Lower lobe of right lung (tissue), 2 donors: ENCODE results near the gene YAF2. TPM values are rescaled to one million over a fixed set of nuclear protein-coding genes. Genes with fewer than 3 reads are reported as not detected.
"Not testable (repeated sequence)": the region's sequence is repeated elsewhere in the genome, so short reads cannot be mapped to it uniquely, and the experiment has no call there.

Experiments used
- ATAC-seq, 2 donors: fragments of 200-7000 bp; cut with Tn5 transposase; one replicate each; pipeline ENCODE4 v1.9.1; 2020 to 2022; ENCODE audit warnings: mild to moderate bottlenecking in 2 of 2, moderate library complexity in 2 of 2
- DNase-seq: peaks from one replicate; pipeline ENCODE4 v3.0.0-alpha.2; 2020
- H3K27ac ChIP-seq: fragments of 200-600 bp; one replicate; pipeline ENCODE4 v1.8.0; 2022
- H3K27me3 ChIP-seq: fragments of 200-600 bp; one replicate; pipeline ENCODE4 v1.8.0; 2022; ENCODE audit warnings: low read depth
- H3K36me3 ChIP-seq: fragments of 200-600 bp; one replicate; pipeline ENCODE4 v1.8.0; 2022; ENCODE audit warnings: mild to moderate bottlenecking
- H3K4me1 ChIP-seq: fragments of 200-600 bp; one replicate; pipeline ENCODE4 v1.8.0; 2022
- H3K4me3 ChIP-seq: fragments of 200-600 bp; one replicate; pipeline ENCODE4 v1.8.0; 2022; ENCODE audit warnings: mild to moderate bottlenecking
- H3K9me3 ChIP-seq: fragments of 200-600 bp; one replicate; pipeline ENCODE4 v1.8.0; 2022
- intact Hi-C: fragments of 100-400 bp; cut with DNase I; formaldehyde crosslinking; loops from one replicate; pipeline ENCODE4 v1.11.0; 2022
- total RNA-seq: library from RNA; stranded (reverse); fragmentation: NEBNext Ultra II Directional; extraction: Animal tissue kit (Norgen Biotek cat#: 25700); gene quantifications from one replicate; pipeline ENCODE4 v1.2.1, GENCODE V29; 2021
- TF ChIP-seq, protein P1 (sequence below): fragments of 200-600 bp; IDR thresholded peaks from one replicate; pipeline ENCODE4 v1.8.0; 2022; ENCODE audit warnings: antibody characterized with exemption, mild to moderate bottlenecking
- donor health status: DM: no; HTN: yes; CAD: no; lungs with severe emphysema.

YAF2 gene
- total RNA-seq, 1 donor from 2014 or later = 25.1 TPM

DNA sequence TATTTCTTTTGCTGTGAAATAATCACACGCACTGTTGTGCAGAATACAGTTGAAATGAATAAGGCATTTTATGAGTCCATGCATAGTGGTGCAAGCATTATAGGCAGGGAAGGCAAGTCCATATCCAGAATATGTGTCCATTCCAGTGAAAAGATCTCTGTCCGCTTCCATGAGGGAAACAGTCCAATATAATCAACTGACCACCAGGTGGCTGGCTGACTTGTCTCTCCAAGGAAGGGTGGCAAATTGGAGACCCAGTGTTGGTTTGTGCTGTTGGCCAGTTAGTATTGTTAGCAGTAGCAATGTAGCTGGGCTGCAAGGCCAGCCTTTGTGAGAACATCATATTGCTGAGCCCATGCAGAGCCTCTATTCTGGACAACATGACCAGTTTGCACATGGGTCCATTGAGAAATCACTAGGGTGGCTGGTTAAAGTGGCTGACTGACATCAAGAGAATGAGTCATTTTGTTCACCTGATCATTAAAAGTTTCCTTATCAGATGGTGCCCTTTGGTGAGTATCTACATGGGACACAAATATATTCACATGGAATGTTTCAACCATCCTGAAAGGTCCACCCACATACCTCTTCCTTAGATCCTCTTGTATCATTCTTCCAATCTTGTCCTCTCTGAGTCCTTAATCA is 17.3 kb upstream of the YAF2 start:
- H3K27me3 ChIP-seq = no peaks in the 10 kb centered on the region
- intact Hi-C loops = no loop called here

DNA sequence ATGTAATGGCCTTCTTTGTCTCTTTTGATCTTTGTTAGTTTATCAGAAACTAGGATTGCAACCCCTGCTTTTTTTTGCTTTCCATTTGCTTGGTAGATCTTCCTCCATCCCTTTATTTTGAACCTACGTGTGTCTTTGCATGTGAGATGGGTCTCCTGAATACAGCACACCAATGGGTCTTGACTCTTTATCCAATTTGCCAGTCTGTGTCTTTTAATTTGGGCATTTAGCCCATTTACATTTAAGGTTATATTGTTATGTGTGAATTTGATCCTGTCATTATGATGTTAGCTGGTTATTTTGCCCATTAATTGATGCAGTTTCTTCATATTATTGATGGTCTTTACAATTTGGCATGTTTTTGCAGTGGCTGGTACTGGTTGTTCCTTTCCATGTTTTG is 14.6 kb upstream of the YAF2 start:
- H3K27me3 ChIP-seq, H3K36me3 ChIP-seq, H3K27ac ChIP-seq, ATAC-seq, DNase-seq, H3K9me3 ChIP-seq, intact Hi-C loops, H3K4me3 ChIP-seq, H3K4me1 ChIP-seq: not testable (repeated sequence)

More for the DNA sequence above, 17.3 kb upstream of the YAF2 start:
- ATAC-seq = no peak
- TF ChIP-seq, protein P1, sequence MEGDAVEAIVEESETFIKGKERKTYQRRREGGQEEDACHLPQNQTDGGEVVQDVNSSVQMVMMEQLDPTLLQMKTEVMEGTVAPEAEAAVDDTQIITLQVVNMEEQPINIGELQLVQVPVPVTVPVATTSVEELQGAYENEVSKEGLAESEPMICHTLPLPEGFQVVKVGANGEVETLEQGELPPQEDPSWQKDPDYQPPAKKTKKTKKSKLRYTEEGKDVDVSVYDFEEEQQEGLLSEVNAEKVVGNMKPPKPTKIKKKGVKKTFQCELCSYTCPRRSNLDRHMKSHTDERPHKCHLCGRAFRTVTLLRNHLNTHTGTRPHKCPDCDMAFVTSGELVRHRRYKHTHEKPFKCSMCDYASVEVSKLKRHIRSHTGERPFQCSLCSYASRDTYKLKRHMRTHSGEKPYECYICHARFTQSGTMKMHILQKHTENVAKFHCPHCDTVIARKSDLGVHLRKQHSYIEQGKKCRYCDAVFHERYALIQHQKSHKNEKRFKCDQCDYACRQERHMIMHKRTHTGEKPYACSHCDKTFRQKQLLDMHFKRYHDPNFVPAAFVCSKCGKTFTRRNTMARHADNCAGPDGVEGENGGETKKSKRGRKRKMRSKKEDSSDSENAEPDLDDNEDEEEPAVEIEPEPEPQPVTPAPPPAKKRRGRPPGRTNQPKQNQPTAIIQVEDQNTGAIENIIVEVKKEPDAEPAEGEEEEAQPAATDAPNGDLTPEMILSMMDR = no peak
- no peak overlapping the region for H3K27ac ChIP-seq
- H3K36me3 ChIP-seq = no peaks in the 10 kb centered on the region
- DNase-seq = no peak
- no peaks in the 10 kb centered on the region for H3K9me3 ChIP-seq
- no peak overlapping the region for H3K4me3 ChIP-seq
- H3K4me1 ChIP-seq = no peaks in the 10 kb centered on the region

- ATAC-seq, intact Hi-C loops, DNase-seq: not testable (repeated sequence)
Observed at GRCh38 chr12:42249033-42249432, 11.0 kb upstream of the YAF2 start.

DNA sequence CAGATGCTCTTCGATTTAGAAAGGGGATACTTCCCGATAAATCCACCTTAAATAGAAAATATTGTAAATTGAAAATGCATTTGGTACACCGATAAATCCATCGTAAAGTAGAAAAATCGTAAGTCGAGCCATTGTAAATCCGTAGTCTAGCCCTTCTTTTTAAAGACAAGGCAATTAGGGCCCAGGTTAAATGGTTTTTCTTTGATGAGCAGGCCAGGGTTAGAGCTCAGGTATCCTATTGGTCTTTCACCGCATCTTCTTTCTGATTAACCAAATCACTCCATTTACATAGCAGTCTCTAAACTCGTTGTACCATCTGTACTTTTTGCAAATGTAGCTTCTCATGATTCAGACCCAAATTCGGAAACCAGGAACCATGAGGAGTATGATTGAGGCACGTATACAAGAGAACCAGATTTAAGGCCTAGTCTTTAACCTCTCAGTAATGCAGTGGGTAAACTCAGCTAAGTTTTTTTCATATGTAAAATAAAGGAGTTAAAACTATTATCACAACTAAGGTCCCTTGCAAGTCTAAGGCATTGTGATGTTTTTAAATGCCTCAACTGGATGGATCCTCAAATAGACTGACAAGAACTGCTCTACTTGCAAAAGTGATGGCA is 2.2 kb upstream of the YAF2 start:
- H3K9me3 ChIP-seq = no peaks in the 10 kb centered on the region
- H3K36me3 ChIP-seq = no peaks in the 10 kb centered on the region
- no peak overlapping the region for H3K27ac ChIP-seq
- no peaks in the 10 kb centered on the region for H3K27me3 ChIP-seq
- ATAC-seq = no peak
- intact Hi-C loops = no loop called here
- no peak overlapping the region for H3K4me3 ChIP-seq
- DNase-seq = no peak
- TF ChIP-seq, protein P1 = no peak
- peaks cover 21% of the 10 kb centered on the region for H3K4me1 ChIP-seq

More at GRCh38 chr12:42249033-42249432, 11.0 kb upstream of the YAF2 start:
- H3K4me3 ChIP-seq, H3K9me3 ChIP-seq, H3K27me3 ChIP-seq, H3K36me3 ChIP-seq, H3K4me1 ChIP-seq, H3K27ac ChIP-seq: not testable (repeated sequence)

DNA sequence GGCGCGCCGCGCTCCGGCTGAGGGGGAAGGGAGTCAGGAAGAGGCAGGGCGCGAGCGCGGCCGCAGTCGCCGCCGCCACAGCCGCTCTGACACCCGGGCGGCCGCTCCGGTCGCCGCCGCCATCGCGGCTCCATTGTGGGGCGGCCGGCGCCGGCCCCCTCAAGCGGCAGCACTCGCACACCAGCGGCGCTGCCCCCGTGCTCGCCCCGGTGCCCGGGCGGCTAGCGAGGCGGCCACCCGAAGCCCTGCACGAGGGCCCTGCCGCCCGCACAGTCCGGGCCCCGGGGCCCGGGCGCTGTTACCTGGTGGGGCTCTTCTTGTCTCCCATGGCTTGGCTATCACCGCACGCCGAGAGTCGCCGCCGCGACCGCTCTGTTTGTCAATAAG is 202 bp downstream of the YAF2 start:
- intact Hi-C loops = no loop called here
- Histone ChIP-seq H3K4me3 (peak overlapping the region; percentile 72), H3K27me3 (no peaks in the 10 kb centered on the region), H3K27ac (peak overlapping the region; percentile 88), H3K4me1 (peaks cover 27% of the 10 kb centered on the region), H3K9me3 (no peaks in the 10 kb centered on the region), H3K36me3 (peaks cover 9% of the 10 kb centered on the region)
- DNase-seq (peak; percentile 46), ATAC-seq (peak; percentile 53 to 60)
- TF ChIP-seq, protein P1 = no peak

GRCh38 chr12:42237052-42237852 is 796 bp downstream of the YAF2 start:
- ATAC-seq (peak; percentile 87 to 92), DNase-seq (peak; percentile 90)
- Histone ChIP-seq H3K9me3 (no peaks in the 10 kb centered on the region), H3K36me3 (peaks cover 9% of the 10 kb centered on the region), H3K27ac (peak overlapping the region; percentile 88), H3K27me3 (no peaks in the 10 kb centered on the region), H3K4me3 (peak overlapping the region; percentile 72), H3K4me1 (peaks cover 27% of the 10 kb centered on the region)
- intact Hi-C loops = no loop called here
- TF ChIP-seq, protein P1 = peak; percentile 58
